GM21528 (cell line): ENCODE results near the gene ANKDD1B.

ENCODE experiments used
- ATAC-seq: cut with Tn5 transposase; IDR thresholded peaks from one replicate; pipeline ENCODE4 v1.9.1; 2021; ENCODE audit warnings: mild to moderate bottlenecking, moderate library complexity; ENCODE audit not compliant: unreplicated experiment, low FRiP score

ANKDD1B gene

GRCh38 chr5:75614176-75614575 is 2.9 kb downstream of the ANKDD1B start:
- no peak for ATAC-seq

GRCh38 chr5:75616371-75616881 is 5.2 kb downstream of the ANKDD1B start:
- ATAC-seq = no peak

GRCh38 chr5:75616971-75617621 is 5.8 kb downstream of the ANKDD1B start:
- no peak for ATAC-seq

- ATAC-seq = no peak
Measured at GRCh38 chr5:75617736-75618352, 6.6 kb downstream of the ANKDD1B start.

GRCh38 chr5:75620184-75620959 is 9.1 kb downstream of the ANKDD1B start:
- no peak for ATAC-seq

- ATAC-seq = no peak
Measured at GRCh38 chr5:75622564-75622963, 11.3 kb downstream of the ANKDD1B start.

GRCh38 chr5:75623846-75624245 is 12.6 kb downstream of the ANKDD1B start:
- ATAC-seq = no peak

GRCh38 chr5:75626959-75627358 is 15.7 kb downstream of the ANKDD1B start:
- no peak for ATAC-seq

GRCh38 chr5:75627801-75628200 is 16.5 kb downstream of the ANKDD1B start:
- ATAC-seq = no peak

- no peak for ATAC-seq
Measured at GRCh38 chr5:75630875-75631274, 19.6 kb downstream of the ANKDD1B start.

GRCh38 chr5:75632321-75632720 is 21.1 kb downstream of the ANKDD1B start:
- no peak for ATAC-seq

GRCh38 chr5:75637949-75638348 is 26.7 kb downstream of the ANKDD1B start:
- no peak for ATAC-seq

- no peak for ATAC-seq
Measured at GRCh38 chr5:75639535-75640311, 28.5 kb downstream of the ANKDD1B start.

GRCh38 chr5:75640395-75640794 is 29.1 kb downstream of the ANKDD1B start:
- no peak for ATAC-seq

- no peak for ATAC-seq
Measured at GRCh38 chr5:75640826-75641225, 29.6 kb downstream of the ANKDD1B start.

- ATAC-seq = no peak
Measured at GRCh38 chr5:75648712-75649111, 37.5 kb downstream of the ANKDD1B start.

GRCh38 chr5:75651575-75652238 is 40.5 kb downstream of the ANKDD1B start:
- ATAC-seq = no peak

- no peak for ATAC-seq
Measured at GRCh38 chr5:75653521-75653920, 42.3 kb downstream of the ANKDD1B start.

- ATAC-seq = no peak
Measured at GRCh38 chr5:75654693-75655295, 43.5 kb downstream of the ANKDD1B start.
